Left ventricle myocardium inferior (tissue), 1 donor: ENCODE measurements around the gene RASGRP2. TPM values are rescaled to one million over a fixed set of nuclear protein-coding genes. Genes with fewer than 3 reads are reported as not detected.

Experiments used
- DNase-seq: peaks from one replicate; pipeline ENCODE4 v3.0.0-alpha.2; 2020
- H3K27ac ChIP-seq: fragments of 200-600 bp; replicated peaks from 2 replicates; pipeline ENCODE4 v1.8.0; 2021
- H3K27me3 ChIP-seq: fragments of 200-600 bp; 2 replicates; pipeline ENCODE4 v1.8.0; 2021; ENCODE audit warnings: low read depth
- H3K36me3 ChIP-seq: fragments of 200-600 bp; 2 replicates; pipeline ENCODE4 v1.8.0; 2021
- H3K4me1 ChIP-seq: fragments of 200-600 bp; 2 replicates; pipeline ENCODE4 v1.8.0; 2021
- H3K4me3 ChIP-seq: fragments of 200-600 bp; 2 replicates; pipeline ENCODE4 v1.8.0; 2021; ENCODE audit warnings: mild to moderate bottlenecking, moderate library complexity
- H3K9me3 ChIP-seq: fragments of 200-600 bp; replicated peaks from 2 replicates; pipeline ENCODE4 v1.8.0; 2021
- CTCF ChIP-seq: fragments of 200-600 bp; IDR thresholded peaks from 2 replicates; pipeline ENCODE4 v1.8.0; 2021; ENCODE audit warnings: antibody characterized with exemption, mild to moderate bottlenecking, borderline replicate concordance
- intact Hi-C: fragments of 100-400 bp; cut with micrococcal nuclease; formaldehyde crosslinking; loops from one replicate; pipeline ENCODE4 v1.11.0; 2022
- total RNA-seq: library from RNA; stranded (reverse); fragmentation: NEBNext Ultra II Directional; extraction: Animal tissue kit (Norgen Biotek cat#: 25700); gene quantifications from one replicate; pipeline ENCODE4 v1.2.1, GENCODE V29; 2021
- donor health status: DM: no; HTN: yes; CAD: no; lungs with severe emphysema.

Gene RASGRP2
- total RNA-seq, 1 donor from 2014 or later: 21.1 TPM

GRCh38 chr11:64736654-64737053 is 7.3 kb downstream of the RASGRP2 start:
- Histone ChIP-seq H3K4me3 (no peak overlapping the region), H3K4me1 (peaks cover 3% of the 10 kb centered on the region), H3K9me3 (no peaks in the 10 kb centered on the region), H3K27ac (no peak overlapping the region), H3K36me3 (peaks cover 51% of the 10 kb centered on the region), H3K27me3 (no peaks in the 10 kb centered on the region)
- intact Hi-C loops: no loop called here
- no peak for DNase-seq
- TF ChIP-seq CTCF: no peak

GRCh38 chr11:64735725-64736259 is 8.2 kb downstream of the RASGRP2 start:
- TF ChIP-seq CTCF: no peak
- Histone ChIP-seq H3K27ac (no peak overlapping the region), H3K4me1 (no peaks in the 10 kb centered on the region), H3K27me3 (no peaks in the 10 kb centered on the region), H3K9me3 (no peaks in the 10 kb centered on the region), H3K4me3 (no peak overlapping the region), H3K36me3 (peaks cover 46% of the 10 kb centered on the region)
- DNase-seq: no peak
- intact Hi-C loops: no loop called here

GRCh38 chr11:64734811-64735724 is 8.9 kb downstream of the RASGRP2 start:
- TF ChIP-seq CTCF: no peak
- DNase-seq: no peak
- no peaks in the 10 kb centered on the region for H3K27me3 ChIP-seq
- no peak overlapping the region for H3K4me3 ChIP-seq
- intact Hi-C loops: no loop called here
- peaks cover 48% of the 10 kb centered on the region for H3K36me3 ChIP-seq
- H3K9me3 ChIP-seq: no peaks in the 10 kb centered on the region
- H3K4me1 ChIP-seq: peaks cover 3% of the 10 kb centered on the region
- H3K27ac ChIP-seq: no peak overlapping the region

- Histone ChIP-seq H3K27me3 (no peaks in the 10 kb centered on the region), H3K27ac (no peak overlapping the region), H3K4me1 (peaks cover 8% of the 10 kb centered on the region), H3K36me3 (peaks cover 38% of the 10 kb centered on the region), H3K4me3 (no peak overlapping the region), H3K9me3 (no peaks in the 10 kb centered on the region)
- intact Hi-C loops: no loop called here
- no peak for DNase-seq
- TF ChIP-seq CTCF: no peak
These were observed 12.3 kb downstream of the RASGRP2 start for GRCh38 chr11:64731601-64732000.

- intact Hi-C loops: no loop called here
- no peak overlapping the region for H3K27ac ChIP-seq
- peaks cover 25% of the 10 kb centered on the region for H3K36me3 ChIP-seq
- no peaks in the 10 kb centered on the region for H3K27me3 ChIP-seq
- TF ChIP-seq CTCF: no peak
- peaks cover 8% of the 10 kb centered on the region for H3K4me1 ChIP-seq
- H3K4me3 ChIP-seq: no peak overlapping the region
- no peak for DNase-seq
- no peaks in the 10 kb centered on the region for H3K9me3 ChIP-seq
These were observed 14.0 kb downstream of the RASGRP2 start for GRCh38 chr11:64729851-64730382.
